BE2C (cell line): ENCODE results near the gene EXOC3.

Source experiments
- DNase-seq: peaks from one replicate; pipeline ENCODE4 v3.0.0-alpha.2; 2020
- H3K27me3 ChIP-seq: fragments of 250-450 bp; sonication (Bioruptor Pico); 2 replicates; pipeline ENCODE4 v1.5.1; 2020; ENCODE audit warnings: mild to moderate bottlenecking
- H3K36me3 ChIP-seq: fragments of 250-450 bp; sonication (Bioruptor Pico); 2 replicates; pipeline ENCODE4 v1.5.1; 2020; ENCODE audit warnings: mild to moderate bottlenecking
- H3K4me1 ChIP-seq: fragments of 250-450 bp; sonication (Bioruptor Pico); 2 replicates; pipeline ENCODE4 v1.5.1; 2020
- H3K4me3 ChIP-seq: 2 replicates; pipeline ENCODE4 v1.5.1; 2011; ENCODE audit warnings: low read depth, low read length
- H3K9me3 ChIP-seq: fragments of 250-450 bp; sonication (Bioruptor Pico); 2 replicates; pipeline ENCODE4 v1.5.1; 2020
- TF ChIP-seq, protein P1 (sequence below): IDR thresholded peaks from 2 replicates; pipeline ENCODE4 v1.5.1; 2012; ENCODE audit warnings: mild to moderate bottlenecking, low read depth, low read length

Gene EXOC3

DNA sequence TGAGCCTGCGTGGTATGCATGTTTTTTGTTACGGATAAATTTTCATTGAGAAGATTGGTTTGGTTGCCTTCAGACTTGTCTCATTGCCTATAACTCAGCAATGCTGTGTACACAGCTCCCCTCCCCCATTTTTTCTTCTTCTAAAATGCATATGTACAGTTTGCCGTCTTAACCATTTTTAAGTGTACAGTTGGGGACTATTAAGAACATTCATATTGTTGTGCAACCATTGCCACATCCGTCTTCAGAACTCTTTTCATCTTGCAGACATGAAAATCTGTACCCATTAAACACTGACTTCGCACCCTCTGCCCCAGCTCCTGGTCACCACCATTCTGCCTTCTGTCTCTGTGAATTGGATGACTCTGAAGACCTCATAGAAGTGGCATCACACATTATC is 6.2 kb downstream of the EXOC3 start:
- DNase-seq = no peak
- no peaks in the 10 kb centered on the region for H3K9me3 ChIP-seq
- TF ChIP-seq, protein P1, sequence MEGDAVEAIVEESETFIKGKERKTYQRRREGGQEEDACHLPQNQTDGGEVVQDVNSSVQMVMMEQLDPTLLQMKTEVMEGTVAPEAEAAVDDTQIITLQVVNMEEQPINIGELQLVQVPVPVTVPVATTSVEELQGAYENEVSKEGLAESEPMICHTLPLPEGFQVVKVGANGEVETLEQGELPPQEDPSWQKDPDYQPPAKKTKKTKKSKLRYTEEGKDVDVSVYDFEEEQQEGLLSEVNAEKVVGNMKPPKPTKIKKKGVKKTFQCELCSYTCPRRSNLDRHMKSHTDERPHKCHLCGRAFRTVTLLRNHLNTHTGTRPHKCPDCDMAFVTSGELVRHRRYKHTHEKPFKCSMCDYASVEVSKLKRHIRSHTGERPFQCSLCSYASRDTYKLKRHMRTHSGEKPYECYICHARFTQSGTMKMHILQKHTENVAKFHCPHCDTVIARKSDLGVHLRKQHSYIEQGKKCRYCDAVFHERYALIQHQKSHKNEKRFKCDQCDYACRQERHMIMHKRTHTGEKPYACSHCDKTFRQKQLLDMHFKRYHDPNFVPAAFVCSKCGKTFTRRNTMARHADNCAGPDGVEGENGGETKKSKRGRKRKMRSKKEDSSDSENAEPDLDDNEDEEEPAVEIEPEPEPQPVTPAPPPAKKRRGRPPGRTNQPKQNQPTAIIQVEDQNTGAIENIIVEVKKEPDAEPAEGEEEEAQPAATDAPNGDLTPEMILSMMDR = no peak
- no peaks in the 10 kb centered on the region for H3K4me1 ChIP-seq
- H3K27me3 ChIP-seq = no peaks in the 10 kb centered on the region
- H3K4me3 ChIP-seq = no peak overlapping the region
- peaks cover 71% of the 10 kb centered on the region for H3K36me3 ChIP-seq

DNA sequence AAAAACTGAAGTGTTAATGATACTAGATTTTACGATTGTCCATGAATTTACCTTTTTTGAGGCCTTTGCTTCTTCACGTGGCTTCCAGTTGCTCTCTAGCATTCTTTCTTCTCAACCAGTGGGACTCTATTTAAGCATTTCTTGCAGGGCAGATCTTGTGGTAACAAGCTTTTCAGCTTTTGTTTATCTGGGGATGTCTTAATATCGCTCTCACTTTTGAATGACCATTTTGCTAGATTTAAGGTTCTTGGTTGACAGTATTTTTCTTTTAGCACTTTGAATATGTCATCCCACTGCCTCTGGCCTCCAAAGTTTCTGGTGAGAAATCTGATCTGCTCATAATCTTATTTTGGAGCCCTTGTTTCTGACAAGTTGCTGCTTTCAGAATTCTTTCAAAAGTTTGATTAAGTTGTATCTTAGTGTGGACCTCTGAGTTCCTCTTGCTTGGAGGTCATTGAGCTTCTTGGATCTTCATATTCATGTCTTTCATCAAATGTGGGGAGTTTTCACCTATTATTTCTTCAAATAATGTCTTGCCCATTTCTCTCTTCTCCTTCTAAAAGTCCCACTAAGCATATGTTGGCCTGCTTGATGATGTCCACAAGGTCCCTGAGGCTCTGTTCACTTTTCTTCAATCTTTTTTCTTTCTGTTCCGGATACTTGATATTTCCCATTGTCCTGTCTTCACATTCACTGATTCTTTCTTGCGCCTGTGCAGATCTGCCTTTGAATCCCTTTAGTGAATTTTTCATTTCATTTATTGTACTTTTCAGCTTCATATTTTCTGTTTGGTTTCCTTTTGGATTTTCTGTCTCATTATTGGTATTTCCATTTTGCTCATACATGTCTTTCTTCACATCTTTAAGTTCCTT is 8.8 kb downstream of the EXOC3 start:
- Histone ChIP-seq H3K27me3 (no peaks in the 10 kb centered on the region), H3K36me3 (peaks cover 84% of the 10 kb centered on the region), H3K9me3 (no peaks in the 10 kb centered on the region), H3K4me3 (no peak overlapping the region), H3K4me1 (no peaks in the 10 kb centered on the region)
- DNase-seq = no peak
- TF ChIP-seq, protein P1 = no peak

GRCh38 chr5:452978-453710 is 10.2 kb downstream of the EXOC3 start:
- H3K27me3 ChIP-seq = no peaks in the 10 kb centered on the region
- DNase-seq = no peak
- peaks cover 81% of the 10 kb centered on the region for H3K36me3 ChIP-seq
- H3K4me1 ChIP-seq = no peaks in the 10 kb centered on the region
- no peaks in the 10 kb centered on the region for H3K9me3 ChIP-seq
- TF ChIP-seq, protein P1 = no peak
- H3K4me3 ChIP-seq = no peak overlapping the region

DNA sequence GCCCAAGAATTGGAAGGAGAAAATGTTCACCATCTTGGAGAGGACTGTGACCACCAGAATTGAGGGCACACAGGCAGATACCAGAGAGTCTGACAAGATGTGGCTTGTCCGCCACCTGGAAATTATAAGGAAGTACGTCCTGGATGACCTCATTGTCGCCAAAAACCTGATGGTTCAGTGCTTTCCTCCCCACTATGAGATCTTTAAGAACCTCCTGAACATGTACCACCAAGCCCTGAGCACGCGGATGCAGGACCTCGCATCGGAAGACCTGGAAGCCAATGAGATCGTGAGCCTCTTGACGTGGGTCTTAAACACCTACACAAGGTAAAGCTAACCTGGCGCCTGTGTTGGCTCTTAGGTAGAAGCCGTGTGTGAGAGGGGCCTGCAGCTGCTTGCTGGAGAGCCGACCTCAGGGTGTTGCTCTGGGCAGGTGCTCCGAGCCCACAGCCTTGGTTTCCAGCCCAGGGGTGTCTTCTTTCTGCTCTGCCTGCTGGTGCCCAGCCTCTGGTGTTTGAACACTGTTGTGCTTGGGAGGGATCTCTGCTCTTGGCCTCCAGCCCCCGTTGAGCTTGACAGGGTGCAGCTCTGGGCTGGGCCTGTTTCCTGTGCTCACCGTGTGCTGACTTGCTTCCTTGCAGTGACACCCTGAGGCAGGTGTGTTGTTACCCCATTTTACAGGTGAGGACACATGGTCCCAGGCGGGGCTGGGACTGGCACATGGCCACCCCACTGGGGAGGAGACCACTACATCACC is 10.9 kb downstream of the EXOC3 start:
- DNase-seq = no peak
- Histone ChIP-seq H3K4me3 (no peak overlapping the region), H3K27me3 (no peaks in the 10 kb centered on the region), H3K4me1 (no peaks in the 10 kb centered on the region), H3K9me3 (no peaks in the 10 kb centered on the region), H3K36me3 (peaks cover 75% of the 10 kb centered on the region)
- TF ChIP-seq, protein P1 = no peak

- Histone ChIP-seq H3K9me3 (no peaks in the 10 kb centered on the region), H3K36me3 (peaks cover 71% of the 10 kb centered on the region), H3K4me3 (no peak overlapping the region), H3K4me1 (no peaks in the 10 kb centered on the region), H3K27me3 (no peaks in the 10 kb centered on the region)
- no peak for DNase-seq
- TF ChIP-seq, protein P1 = no peak
Observed at GRCh38 chr5:454936-455335, 12.0 kb downstream of the EXOC3 start.
